Measurements from ENCODE around the gene NTRK1.

NTRK1 gene

DNA sequence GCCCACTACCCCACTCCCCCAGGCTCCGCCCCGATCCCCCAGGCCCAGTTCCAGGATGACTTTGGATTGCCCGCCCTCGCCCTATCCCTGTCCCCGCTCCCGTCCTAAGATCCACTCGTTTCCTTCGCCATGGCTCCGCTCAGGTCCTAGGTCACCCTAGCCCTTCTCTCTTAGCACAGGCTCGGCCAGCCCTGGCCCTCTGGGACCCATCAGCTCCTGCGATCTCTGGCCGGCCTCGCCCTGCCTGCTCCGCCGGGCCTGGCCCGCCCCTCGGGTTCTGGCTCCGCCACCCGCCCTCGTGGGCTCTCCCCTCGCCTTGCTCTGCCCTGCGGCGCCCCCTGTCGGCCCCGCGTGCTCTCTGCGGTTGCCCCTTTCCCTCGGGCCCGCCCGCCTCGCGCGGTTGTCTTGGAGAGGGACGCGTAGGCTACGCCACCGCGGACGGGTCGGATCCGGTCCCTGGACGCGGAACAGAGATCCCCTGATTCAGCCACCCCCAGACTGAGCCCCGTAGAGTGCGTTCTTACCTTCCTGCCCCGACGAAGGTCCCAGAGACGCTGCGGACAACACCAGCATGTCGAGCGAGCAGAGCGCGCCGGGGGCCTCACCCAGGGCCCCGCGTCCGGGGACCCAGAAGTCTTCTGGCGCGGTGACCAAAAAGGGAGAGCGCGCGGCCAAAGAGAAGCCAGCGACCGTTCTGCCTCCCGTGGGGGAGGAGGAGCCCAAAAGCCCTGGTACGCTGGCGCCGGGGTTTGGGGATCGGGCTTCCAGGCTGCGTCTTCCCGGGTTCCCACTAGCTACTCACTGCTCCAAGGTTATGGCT is 59.8 kb downstream of the NTRK1 start, which contains the start of gene LRRC71 (continued):
- TF ChIP-seq, protein P1, sequence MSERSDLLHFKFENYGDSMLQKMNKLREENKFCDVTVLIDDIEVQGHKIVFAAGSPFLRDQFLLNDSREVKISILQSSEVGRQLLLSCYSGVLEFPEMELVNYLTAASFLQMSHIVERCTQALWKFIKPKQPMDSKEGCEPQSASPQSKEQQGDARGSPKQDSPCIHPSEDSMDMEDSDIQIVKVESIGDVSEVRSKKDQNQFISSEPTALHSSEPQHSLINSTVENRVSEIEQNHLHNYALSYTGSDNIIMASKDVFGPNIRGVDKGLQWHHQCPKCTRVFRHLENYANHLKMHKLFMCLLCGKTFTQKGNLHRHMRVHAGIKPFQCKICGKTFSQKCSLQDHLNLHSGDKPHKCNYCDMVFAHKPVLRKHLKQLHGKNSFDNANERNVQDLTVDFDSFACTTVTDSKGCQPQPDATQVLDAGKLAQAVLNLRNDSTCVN (tag by site-specific recombination; optimal IDR thresholded peaks at IDR 0.05): peak; percentile 32
- TF ChIP-seq ZNF311 (tag by site-specific recombination; IDR thresholded peaks at IDR 0.05; ENCODE audit: borderline replicate concordance) (no peak), KLF8 (tag by site-specific recombination; IDR thresholded peaks at IDR 0.05) (peak; percentile 50; the same call in 1 of the 2 replicates), ZNF335 (tag by site-specific recombination; conservative IDR thresholded peaks at IDR 0.05) (peak; percentile 74), ZNF184 (tag by site-specific recombination; IDR thresholded peaks at IDR 0.05) (no peak), ZNF416 (tag by site-specific recombination; IDR thresholded peaks at IDR 0.05) (no peak), ZNF529 (tag by site-specific recombination; IDR thresholded peaks at IDR 0.05; ENCODE audit: insufficient replicate concordance) (no peak), ZNF521 (tag by site-specific recombination; IDR thresholded peaks at IDR 0.05) (no peak), EGR2 (tag by site-specific recombination; IDR thresholded peaks at IDR 0.05; ENCODE audit: low read depth) (peak; percentile 49; the same call in 1 of the 2 replicates), SP2 (tag by site-specific recombination; IDR thresholded peaks at IDR 0.05) (peak; percentile 43; the same call in 1 of the 2 replicates), ZNF239 (tag by site-specific recombination; IDR thresholded peaks at IDR 0.05) (no peak), ZNF768 (tag by site-specific recombination; IDR thresholded peaks at IDR 0.05) (no peak), KLF16 (tag by site-specific recombination; IDR thresholded peaks at IDR 0.05) (peak; percentile 69), ZBTB8A (tag by site-specific recombination; IDR thresholded peaks at IDR 0.05) (peak; percentile 36), ZNF558 (tag by site-specific recombination; IDR thresholded peaks at IDR 0.05) (no peak), ZNF10 (tag by site-specific recombination; IDR thresholded peaks at IDR 0.05) (no peak), ZNF274 (IDR thresholded peaks at IDR 0.05; ENCODE audit: low read length) (no peak), ZNF274 (tag by site-specific recombination; IDR thresholded peaks at IDR 0.05; ENCODE audit: borderline replicate concordance) (no peak), ZFHX2 (tag by site-specific recombination; conservative IDR thresholded peaks at IDR 0.05) (peak; percentile 61; the same call in 1 of the 2 replicates), KLF1 (tag by site-specific recombination; IDR thresholded peaks at IDR 0.05) (peak; percentile 81), ZNF544 (tag by site-specific recombination; IDR thresholded peaks at IDR 0.05) (no peak), ZBTB48 (tag by site-specific recombination; IDR thresholded peaks at IDR 0.05) (peak; percentile 47; the same call in 1 of the 2 replicates), KLF9 (tag by site-specific recombination; IDR thresholded peaks at IDR 0.05; ENCODE audit: low read depth) (peak; percentile 59; the same call in 1 of the 2 replicates)
- TF ChIP-seq, protein P2, sequence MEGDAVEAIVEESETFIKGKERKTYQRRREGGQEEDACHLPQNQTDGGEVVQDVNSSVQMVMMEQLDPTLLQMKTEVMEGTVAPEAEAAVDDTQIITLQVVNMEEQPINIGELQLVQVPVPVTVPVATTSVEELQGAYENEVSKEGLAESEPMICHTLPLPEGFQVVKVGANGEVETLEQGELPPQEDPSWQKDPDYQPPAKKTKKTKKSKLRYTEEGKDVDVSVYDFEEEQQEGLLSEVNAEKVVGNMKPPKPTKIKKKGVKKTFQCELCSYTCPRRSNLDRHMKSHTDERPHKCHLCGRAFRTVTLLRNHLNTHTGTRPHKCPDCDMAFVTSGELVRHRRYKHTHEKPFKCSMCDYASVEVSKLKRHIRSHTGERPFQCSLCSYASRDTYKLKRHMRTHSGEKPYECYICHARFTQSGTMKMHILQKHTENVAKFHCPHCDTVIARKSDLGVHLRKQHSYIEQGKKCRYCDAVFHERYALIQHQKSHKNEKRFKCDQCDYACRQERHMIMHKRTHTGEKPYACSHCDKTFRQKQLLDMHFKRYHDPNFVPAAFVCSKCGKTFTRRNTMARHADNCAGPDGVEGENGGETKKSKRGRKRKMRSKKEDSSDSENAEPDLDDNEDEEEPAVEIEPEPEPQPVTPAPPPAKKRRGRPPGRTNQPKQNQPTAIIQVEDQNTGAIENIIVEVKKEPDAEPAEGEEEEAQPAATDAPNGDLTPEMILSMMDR (tag by site-specific recombination; IDR thresholded peaks at IDR 0.05): peak; percentile 88
- TF ChIP-seq, protein P3, sequence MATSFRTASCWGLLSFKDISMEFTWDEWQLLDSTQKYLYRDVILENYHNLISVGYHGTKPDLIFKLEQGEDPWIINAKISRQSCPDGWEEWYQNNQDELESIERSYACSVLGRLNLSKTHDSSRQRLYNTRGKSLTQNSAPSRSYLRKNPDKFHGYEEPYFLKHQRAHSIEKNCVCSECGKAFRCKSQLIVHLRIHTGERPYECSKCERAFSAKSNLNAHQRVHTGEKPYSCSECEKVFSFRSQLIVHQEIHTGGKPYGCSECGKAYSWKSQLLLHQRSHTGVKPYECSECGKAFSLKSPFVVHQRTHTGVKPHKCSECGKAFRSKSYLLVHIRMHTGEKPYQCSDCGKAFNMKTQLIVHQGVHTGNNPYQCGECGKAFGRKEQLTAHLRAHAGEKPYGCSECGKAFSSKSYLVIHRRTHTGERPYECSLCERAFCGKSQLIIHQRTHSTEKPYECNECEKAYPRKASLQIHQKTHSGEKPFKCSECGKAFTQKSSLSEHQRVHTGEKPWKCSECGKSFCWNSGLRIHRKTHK (tag by site-specific recombination; IDR thresholded peaks at IDR 0.05): no peak
- TF ChIP-seq, protein P4, sequence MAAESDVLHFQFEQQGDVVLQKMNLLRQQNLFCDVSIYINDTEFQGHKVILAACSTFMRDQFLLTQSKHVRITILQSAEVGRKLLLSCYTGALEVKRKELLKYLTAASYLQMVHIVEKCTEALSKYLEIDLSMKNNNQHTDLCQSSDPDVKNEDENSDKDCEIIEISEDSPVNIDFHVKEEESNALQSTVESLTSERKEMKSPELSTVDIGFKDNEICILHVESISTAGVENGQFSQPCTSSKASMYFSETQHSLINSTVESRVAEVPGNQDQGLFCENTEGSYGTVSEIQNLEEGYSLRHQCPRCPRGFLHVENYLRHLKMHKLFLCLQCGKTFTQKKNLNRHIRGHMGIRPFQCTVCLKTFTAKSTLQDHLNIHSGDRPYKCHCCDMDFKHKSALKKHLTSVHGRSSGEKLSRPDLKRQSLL (tag by site-specific recombination; IDR thresholded peaks at IDR 0.05): no peak

All from HEK293 (cell line).